HG03097 (cell line): ENCODE data around the gene PROZ.

Experiments
- ATAC-seq: cut with Tn5 transposase; IDR thresholded peaks from one replicate; pipeline ENCODE4 v1.9.1; 2021; ENCODE audit not compliant: unreplicated experiment, low FRiP score

The PROZ gene

GRCh38 chr13:113171250-113172125, 13.0 kb downstream of the PROZ start:
- ATAC-seq = no peak

GRCh38 chr13:113172419-113172926, 14.0 kb downstream of the PROZ start:
- no peak for ATAC-seq

GRCh38 chr13:113176280-113176679, 17.8 kb downstream of the PROZ start:
- ATAC-seq = no peak

- ATAC-seq = no peak
These were observed 18.4 kb downstream of the PROZ start for GRCh38 chr13:113176822-113177221.

GRCh38 chr13:113178070-113178895, 19.8 kb downstream of the PROZ start:
- ATAC-seq = no peak

- ATAC-seq = no peak
These were observed 20.4 kb downstream of the PROZ start for GRCh38 chr13:113178896-113179167.

GRCh38 chr13:113179374-113180230, 21.2 kb downstream of the PROZ start:
- no peak for ATAC-seq

GRCh38 chr13:113182046-113182445, 23.6 kb downstream of the PROZ start:
- no peak for ATAC-seq

GRCh38 chr13:113183450-113184129, 25.1 kb downstream of the PROZ start:
- no peak for ATAC-seq

- ATAC-seq = no peak
These were observed 26.4 kb downstream of the PROZ start for GRCh38 chr13:113184568-113185440.

GRCh38 chr13:113186061-113186900, 27.8 kb downstream of the PROZ start:
- ATAC-seq = peak; percentile 44

GRCh38 chr13:113187263-113187669, 28.8 kb downstream of the PROZ start:
- no peak for ATAC-seq

GRCh38 chr13:113187883-113188665, 29.6 kb downstream of the PROZ start:
- ATAC-seq = no peak

GRCh38 chr13:113190181-113190580, 31.7 kb downstream of the PROZ start:
- ATAC-seq = no peak

GRCh38 chr13:113192279-113192678, 33.8 kb downstream of the PROZ start:
- no peak for ATAC-seq

GRCh38 chr13:113192902-113193301, 34.5 kb downstream of the PROZ start:
- no peak for ATAC-seq

GRCh38 chr13:113195360-113195759, 36.9 kb downstream of the PROZ start:
- ATAC-seq = no peak
